ENCODE data around the gene ITGB1.
"Not testable (repeated sequence)": the region's sequence is repeated elsewhere in the genome, so short reads cannot be mapped to it uniquely, and the experiment has no call there.

Gene ITGB1

DNA sequence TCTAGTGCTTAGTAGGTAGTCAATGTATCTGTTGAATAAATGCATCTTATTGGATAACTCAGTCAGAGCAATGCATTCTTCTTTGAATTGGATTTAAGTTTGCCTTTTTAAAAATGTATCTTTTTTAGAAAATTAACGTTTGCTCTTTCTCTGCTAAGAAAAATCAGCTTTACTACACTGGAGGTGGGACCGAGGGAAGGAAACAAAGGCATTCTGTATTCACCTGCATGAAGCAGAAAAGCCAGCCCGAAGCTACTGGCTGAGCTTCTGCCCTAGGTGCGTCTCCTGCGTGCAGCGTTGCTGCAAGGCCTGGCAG, 22.2 kb upstream of the ITGB1 start:
- DNase-seq = no peak

DNA sequence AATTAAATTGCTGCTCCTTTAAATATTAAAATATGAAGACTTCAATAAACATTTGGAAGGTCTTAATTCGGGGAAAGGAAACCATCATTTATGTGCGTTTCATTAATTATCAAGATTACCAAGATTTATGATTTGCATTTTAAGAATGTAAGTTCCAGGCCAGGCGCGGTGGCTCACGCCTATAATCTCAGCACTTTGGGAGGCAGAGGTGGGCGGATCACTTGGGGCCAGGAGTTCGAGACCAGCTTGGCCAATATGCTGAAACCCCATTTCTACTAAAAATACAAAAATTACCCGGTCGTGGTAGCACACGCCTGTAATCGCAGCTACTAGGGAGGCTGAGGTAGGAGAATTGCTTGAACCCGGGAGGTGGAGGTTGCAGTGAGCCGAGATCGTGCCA, 21.7 kb upstream of the ITGB1 start:
- not testable (repeated sequence) for DNase-seq

DNA sequence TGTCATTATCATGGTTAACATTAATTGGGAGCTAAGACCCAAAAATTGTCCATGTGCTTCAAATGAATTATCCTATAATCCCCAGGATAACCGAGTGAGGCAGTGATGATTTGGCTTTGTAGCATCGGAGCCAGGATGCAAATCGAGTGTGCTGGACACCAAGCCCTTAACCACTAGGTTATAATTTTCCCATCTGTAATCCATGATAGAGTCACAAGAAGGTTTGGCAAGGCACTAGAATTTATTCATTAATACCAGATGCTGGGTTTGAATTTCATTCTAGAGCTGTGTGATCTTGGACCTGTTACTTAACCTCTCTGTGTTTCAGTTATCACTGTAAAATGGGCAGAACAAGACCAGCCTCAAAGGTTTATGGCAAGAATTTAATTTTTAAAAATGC, 21.0 kb upstream of the ITGB1 start:
- DNase-seq = no peak

DNA sequence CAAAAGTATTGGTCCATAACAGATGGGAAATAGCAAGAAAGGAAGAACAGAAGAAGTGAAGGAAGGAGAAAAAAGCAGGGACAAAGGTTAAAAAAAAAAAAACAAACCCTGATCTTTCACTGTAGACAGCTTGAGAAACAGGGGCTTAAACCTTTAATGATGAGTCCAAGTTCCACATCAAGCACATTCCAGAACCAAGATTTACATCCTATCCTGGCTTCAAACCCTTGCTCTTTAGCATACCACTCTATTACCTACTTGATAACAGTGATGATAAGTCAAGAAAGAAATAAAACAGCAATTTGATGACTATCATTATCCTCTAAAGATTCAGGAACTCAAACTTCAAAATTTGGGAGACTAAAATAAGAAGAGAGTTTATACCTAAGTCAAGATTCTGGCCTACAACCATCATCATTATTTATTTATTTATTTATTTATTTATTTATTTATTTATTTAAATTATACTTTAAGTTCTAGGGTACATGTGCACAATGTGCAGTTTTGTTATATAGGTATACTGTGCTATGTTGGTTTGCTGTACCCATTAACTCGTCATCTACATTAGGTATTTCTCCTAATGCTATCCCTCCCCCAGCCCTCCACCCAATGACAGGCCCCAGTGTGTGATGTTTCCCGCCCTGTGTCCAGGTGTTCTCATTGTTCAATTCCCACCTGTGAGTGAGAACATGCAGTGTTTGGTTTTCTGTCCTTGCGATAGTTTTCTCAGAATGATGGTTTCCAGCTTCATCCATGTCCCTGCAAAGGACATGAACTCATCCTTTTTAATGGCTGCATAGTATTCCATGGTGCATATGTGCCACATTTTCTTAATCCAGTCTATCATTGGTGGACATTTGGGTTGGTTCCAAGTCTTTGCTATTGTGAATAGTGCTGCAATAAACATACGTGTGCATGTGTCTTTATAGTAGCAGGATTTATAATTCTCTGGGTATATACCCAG, 20.1 kb upstream of the ITGB1 start:
- DNase-seq = not testable (repeated sequence)

DNA sequence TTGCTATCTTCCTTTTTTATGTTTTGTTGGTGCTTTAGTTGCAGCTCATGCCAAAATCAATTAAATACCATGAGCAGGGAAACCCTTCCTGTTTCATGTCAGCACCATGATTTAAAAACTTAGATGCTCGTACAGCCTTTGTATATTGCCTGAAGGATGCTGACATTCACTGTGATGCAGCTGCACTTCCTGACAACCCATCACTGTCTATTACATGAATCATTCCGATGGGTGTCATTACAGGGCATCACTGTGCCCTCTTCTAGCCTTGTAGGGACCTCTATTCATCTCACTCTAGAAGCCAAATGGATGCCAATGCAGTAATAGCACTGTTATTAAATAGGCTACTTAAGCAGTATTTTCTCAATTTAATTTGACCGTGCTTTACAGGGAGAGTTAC, 18.3 kb upstream of the ITGB1 start:
- no peak for DNase-seq

DNA sequence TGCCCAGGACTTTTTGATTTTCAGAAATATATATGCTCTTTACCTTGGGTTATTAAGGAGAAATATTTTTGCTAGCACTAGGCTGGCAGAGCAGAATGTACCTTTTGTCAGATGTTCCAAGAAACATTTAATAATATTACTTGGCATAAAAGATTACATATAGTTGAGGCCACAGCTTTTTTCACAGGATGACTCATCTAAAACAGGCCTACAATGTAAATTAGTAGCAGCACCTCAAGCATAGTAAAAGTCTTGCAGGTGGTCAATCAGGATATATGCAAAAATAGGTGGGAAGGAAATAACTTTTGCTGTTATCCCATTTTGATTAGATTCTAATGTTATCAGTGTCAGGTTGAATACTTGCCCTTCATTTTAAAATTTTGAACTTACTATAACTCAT, 14.9 kb upstream of the ITGB1 start:
- DNase-seq = no peak

DNA sequence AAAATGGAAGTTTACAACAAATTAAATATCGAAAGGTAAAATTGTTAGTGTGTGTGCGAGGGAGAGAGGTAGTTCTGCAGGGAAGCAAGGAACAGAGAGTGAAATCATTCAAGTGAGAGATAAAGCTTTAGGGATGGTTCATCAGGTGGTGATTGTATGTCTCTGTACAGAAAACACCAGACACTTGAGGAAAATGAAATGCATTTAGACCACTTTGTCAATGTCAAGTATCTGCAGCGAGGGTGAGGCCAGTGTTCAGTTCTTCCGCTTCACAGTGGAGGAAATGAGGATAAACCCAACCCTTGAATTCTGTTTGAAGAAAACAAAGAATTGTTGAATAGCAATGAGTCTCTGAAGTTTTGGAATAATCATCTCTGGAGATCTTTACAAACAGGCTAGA, 14.4 kb upstream of the ITGB1 start:
- no peak for DNase-seq

DNA sequence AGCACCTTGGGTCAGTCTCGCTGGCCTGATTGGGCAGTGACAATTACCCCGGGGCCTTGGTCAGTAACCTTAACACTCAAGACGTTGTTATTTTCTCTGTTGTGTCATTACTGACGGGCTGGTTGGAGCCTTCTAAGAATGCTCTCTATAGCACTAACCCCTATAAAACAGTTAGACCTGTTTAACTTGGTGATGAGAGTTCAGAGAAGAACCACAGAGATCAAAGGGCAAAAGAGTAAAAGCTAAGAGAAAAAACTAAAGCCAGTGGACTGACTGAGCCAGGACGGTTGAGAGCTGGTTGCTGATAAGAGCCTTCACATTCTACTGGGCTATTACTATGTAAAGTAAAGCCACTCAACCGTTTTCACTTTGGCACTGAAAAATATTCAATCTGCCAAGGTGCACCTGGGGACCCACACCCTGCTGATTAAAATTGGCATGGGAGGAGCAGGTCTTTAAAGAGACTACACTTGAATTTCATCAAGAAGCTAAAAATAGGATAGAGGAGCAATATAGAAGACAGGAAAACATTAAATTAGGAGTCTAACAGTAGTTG, 13.6 kb upstream of the ITGB1 start:
- DNase-seq = peak; percentile 9

DNA sequence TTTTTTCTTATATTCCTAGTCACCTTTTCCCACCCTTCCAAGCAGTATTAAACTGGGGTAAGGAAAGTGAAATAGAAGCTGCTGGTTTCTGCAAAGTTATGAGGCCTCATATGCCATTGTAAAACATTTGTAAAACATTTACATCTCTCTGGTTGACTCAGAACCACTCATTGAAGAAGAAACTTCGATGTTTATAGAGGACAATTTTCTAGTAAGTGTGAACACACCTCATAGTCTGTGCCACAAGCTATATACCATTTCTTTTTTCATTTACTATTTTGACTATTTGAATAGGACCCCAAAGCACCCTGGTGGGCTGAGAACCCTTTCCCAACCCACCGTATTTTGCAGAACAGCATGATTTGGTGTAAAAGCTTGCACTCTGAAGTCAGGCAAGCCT, 12.9 kb upstream of the ITGB1 start:
- DNase-seq = no peak

DNA sequence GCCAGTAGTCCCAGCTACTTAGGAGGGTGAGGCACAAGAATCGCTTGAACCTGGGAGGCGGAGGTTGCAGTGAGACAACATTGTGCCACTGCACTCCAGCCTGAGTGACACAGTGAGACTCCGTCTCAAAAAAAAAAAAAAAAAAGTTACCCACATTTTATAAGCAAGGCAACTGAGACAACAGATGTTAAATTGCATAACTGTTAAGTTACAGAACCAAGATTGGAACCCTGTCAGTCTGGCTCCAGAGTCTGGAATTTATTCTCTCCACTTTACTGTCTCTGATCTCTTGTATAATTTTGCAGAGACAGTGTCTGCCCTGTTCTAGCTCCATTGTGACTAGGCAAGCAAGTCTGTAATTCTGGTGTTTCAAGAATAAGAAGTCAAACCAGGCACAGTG, 6.2 kb upstream of the ITGB1 start:
- no peak for DNase-seq

DNA sequence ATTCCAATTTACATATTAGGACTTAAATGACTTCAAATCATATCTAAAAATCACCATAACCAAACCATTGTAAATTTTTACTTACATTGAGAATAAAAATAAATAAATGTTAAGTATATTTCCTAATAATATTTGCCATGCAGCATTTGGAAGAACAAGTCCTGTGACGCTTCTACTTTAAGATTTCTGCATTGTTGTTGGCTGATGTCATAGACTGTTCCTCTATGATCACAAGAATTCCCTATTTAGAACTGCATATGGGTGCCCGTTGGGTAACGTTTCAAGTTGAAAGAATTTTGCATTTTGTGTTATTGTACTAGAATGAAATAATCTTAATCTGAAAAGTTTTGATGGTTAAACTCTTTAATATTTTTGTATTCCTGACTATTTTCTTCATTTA, 5.1 kb upstream of the ITGB1 start:
- DNase-seq = no peak

DNA sequence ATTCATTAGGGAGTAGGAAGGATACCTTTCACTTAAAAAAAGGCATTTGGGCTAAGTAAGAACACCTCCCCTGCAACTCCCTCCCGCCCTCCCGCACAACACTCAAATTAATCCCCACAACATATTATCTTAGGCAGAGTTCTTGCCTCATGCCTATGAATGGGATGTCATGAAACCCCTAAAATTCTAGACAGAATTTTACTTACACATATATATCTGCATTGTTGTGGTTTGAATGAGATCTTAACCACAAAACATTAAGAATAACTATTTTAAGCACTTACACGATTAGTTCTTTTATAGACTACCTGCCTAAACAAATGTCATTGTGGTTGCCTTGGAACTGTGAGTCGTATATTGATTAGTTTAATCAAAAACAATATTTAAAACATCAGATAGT, 4.5 kb upstream of the ITGB1 start:
- no peak for DNase-seq

DNA sequence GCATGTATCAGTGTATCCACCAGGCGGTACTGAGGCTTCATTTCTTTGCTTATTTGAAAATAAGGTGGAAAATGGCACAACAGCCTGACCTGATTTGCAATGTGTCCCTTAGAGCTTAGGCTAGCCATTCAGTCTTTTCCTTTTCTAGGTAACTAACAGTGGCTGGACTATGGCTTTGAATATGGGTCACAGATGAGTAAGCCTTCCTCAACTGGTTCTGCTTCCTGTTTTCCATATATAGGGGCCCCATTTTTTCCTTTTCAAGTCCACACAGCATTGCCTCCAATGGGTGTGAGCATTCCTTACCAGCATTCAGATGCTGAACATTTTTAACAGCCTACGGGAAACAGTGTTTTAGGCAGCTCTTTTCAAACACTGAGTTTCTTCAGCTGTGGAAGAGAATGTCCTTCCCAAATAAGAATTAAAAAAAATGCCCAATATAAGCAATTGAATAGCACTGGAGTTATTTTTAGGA, 3.9 kb upstream of the ITGB1 start:
- DNase-seq = no peak

DNA sequence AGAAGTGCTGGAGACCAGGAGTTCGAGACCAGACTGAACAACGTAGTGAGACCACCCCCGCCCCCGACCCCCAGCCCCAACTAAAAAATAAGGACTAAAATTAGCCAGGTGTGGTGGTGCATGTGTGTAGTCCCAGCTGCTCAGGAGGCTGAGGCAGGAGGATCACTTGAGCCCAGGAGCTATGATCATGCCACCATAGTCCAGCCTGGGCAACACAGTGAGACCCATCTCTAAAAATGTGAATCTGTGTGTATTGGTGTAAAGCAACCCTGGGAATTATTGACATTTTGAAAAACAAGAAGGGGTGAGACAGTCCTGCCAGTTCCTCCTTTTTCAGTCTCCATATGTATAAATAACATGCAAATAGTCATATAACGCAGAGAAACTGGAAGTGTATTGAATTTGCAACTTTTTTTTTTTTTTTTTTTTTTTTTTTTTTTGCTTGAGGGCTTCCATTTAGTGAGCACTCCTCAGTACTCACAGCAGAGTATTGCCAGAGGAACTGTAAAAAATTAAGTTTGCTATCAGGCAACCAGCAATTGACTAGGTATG, 3.4 kb upstream of the ITGB1 start:
- no peak for DNase-seq

DNA sequence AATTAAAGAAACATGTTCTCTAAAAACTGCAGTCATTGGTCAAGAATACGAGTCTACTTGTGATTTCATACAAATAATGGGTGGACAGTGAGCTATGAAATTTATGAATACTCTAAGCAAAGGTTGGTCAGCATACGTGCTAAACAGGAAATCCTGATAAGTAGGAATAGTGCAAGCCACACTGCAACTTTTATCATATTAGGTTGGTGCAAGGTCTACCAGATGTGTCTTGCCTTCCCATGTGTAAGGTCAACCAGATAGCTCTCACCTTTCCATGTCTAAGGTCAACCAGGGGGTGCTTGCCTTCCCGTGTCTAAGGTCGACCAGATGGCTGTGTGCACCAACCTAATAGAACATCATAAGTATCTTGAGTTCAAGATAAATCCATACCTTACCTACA, 2.0 kb upstream of the ITGB1 start:
- no peak for DNase-seq

DNA sequence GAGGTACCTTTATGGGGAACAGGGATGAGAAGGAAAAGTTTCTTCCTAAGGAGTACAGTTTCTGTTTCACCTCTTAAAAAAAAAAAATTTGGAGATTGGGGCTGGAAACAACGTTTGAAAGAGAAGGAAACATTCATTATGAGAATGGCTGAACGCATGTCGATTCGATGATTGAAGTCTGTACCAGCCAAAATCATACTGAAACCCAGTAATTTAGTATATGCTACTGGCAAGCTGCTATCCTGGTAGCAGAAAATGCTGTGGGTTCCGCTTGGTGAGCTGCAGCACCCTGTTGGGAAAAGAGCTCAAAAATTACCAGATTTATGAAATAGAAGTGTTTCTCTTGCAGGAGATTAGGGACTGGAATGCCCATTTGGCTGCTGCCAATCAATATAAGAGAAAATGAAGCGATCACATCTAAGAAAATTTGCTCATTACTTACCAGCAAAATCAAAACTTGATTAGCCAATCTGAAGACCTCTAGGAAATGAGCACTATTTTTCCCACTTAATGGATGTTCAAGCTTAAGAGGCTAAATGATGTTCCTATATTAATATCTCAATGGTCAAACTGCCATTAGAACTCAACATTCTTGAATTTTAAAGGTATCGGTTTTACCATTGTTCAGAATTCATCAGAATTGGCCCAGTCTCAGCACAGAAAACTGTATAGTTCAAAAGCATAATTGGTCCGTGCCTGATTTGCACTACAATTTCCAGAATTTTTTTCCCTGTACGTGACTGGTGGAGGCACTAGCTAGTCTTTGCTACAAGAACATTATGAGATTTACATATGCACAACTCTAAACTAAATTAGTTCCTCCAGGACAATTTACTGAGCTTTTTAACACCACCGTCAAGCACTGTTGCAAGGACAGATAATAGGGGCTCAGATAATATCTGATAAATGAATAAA, 1.2 kb upstream of the ITGB1 start:
- DNase-seq = peak; percentile 1

DNA sequence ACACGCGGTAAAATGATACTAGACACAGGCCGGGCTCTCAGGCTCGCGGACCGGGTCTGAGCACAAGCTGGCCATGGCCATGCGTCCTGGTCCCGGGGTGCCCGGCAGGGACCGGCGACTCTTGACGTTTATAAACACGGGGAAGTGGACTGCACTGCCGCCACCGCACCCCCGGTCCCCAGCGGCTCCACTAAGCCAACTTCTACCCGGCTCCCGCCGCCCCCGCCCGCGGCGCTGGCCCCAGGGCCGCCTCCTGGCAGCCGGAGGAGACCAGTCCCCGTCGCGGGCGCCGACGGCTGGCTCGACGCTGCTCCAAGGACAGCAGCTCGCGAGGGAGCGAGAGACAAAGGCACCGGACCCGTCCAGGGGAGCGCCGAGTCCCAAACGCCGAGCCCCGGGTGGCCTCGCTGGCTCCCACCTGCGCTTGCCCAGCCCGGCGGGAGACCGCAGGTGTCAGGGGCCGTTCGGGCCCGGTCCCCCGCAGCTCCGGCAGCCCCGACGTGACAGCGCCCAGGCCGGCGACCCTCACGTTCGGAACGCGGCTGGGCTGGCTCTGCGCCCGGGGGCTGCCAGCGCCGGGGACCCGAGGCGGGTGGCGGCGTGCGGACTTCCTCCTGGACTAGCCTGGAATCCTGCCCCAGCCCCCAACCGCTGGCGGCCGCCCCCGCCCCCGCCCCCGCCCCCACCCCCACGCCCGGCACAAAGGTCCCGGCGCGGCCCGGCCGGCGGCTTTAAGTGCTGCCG, 517 bp downstream of the ITGB1 start:
- DNase-seq = peak; percentile 20

DNA sequence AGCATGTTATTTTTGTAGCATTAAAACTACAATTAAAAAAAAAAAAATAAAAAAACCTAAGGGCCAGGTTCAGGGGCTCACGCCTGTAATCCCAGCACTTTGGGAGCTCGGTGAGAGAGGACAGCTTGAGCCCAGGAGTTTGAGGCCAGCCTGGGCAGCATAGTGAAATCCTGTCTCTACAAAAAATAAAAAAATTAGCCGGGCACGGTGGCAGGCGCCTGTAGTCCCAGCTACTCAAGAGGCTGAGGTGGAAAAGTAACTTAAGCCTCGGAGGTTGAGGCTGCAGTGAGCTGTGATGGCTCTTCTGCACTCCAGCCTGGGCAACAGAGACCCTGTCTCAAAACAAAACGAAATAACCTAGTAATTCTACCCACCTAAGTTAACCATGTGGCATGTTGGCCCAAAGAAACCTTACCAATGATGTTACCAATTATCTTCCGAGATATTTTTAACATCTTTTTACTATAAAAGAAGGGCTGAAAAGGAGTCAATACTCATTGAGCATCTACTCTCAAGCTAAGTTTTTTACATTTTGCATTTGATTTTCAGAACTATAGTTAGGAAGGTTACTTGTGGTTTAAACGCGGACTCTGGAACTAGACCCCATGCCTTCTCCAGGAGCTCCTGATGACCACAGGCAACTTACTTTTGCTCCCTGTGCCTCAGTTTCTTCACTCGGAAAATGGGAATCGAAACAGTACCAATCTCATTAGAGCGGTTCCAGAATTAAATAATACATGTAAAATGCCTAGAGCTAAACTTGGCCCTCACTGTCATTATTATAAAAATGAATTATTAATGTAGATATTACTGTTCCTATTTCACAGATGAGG, 1.4 kb downstream of the ITGB1 start:
- no peak for DNase-seq

DNA sequence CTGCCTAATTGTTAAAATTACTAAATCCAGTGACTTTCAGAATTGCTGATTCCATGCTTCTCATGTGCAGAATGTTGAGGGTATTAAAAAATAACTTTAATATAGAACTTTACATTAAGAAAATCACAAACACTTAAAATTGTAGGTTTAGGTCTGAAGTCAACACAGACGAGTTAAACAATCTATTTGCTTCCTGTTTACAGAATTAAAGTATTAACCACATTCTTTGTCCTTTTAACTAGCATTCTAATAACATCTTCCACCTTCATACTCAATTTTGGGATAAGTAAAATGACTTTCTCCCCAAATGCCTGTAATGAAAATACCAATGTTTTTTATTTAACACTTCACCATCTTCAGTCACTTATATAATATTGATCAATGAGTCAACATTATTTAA, 2.2 kb downstream of the ITGB1 start:
- DNase-seq = no peak

DNA sequence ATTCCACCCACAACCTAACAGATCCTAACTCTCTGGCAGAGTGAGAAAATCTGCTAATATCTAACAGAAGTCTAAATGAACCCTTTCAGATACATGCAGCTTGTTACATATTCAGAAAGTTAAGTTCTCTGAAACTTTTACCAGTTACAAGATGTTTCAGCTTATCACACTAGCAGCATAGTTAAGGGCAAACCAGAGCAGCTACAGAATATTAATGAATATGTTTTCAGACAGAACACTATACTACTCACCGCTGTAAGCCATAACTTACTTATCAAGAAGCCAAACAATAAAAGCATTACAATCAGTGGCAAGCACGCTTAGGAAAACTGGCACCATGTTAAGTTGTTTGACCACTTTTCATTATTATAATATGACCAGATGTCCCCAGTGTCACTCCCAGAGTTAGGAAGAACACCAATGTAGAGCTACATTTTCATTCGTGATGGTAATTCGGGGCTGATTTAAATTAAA, 2.7 kb downstream of the ITGB1 start:
- DNase-seq = no peak

DNA sequence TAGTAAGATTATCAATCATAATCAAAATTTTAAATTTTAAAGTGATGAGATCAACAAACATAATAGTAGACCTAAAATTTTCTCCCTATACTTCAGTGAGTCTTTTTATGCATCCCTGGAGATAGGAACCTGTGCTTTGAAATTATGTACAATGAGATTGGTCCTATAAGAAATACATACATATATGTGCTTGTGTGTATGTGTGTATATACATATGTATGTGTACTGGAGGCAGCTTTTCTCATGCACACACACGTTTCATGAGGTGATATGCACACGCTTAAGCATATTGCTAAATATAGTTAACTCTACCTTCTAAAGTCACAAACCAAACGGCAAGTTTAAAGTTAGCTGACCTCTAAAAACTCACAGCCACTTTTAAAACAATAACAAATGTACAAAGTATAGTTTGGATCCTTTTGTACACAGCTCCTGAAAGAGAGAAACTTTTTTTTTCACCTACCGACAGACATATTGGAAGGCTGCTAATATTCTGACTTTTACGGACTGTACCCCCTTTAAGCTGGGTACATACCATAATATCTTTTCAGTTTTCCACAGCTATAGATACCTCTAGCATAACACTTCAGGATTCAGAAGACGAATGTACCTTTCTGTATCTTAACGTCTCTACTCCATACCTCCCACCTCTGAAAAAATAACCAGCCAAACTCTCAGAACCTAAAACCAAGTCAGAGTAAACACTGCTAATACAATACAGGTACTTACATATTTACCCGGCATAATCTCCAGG, 3.3 kb downstream of the ITGB1 start:
- DNase-seq = no peak
